Activated CD8-positive, alpha-beta memory T cell treated with anti-CD3 and anti-CD28 coated beads, Interleukin-2, amount 10 ng/mL, durations not matched to agents 7 days and 5 days (primary cell): ENCODE measurements around the gene IGFN1. TPM values are rescaled to one million over a fixed set of nuclear protein-coding genes. Genes with fewer than 3 reads are reported as not detected.
"Not testable (repeated sequence)": the region's sequence is repeated elsewhere in the genome, so short reads cannot be mapped to it uniquely, and the experiment has no call there.

Source experiments
- ATAC-seq: fragments of 150-1000 bp; cut with Tn5 transposase; one replicate; pipeline ENCODE4 v1.10.0; 2021; ENCODE audit warnings: moderate library complexity
- CTCF ChIA-PET: fragments of 350-600 bp; sonication (Branson Sonifier 250); formaldehyde crosslinking; loops from one replicate; lab custom pipeline; 2021; ENCODE audit warnings: antibody characterized with exemption; lab: Charles Lee
- DNase-seq: peaks from one replicate; pipeline ENCODE4 v3.0.0-alpha.2; 2020
- H3K27ac Mint-ChIP-seq: one replicate; pipeline ENCODE4 v1.8.0; 2021; ENCODE audit warnings: mild to moderate bottlenecking, mixed read lengths
- H3K27me3 Mint-ChIP-seq: one replicate; pipeline ENCODE4 v1.8.0; 2021; ENCODE audit warnings: mixed read lengths
- H3K36me3 Mint-ChIP-seq: one replicate; pipeline ENCODE4 v1.8.0; 2021; ENCODE audit warnings: mild to moderate bottlenecking, mixed read lengths
- H3K4me1 Mint-ChIP-seq: one replicate; pipeline ENCODE4 v1.8.0; 2021; ENCODE audit warnings: mixed read lengths
- H3K4me3 Mint-ChIP-seq: one replicate; pipeline ENCODE4 v1.8.0; 2021; ENCODE audit warnings: mild to moderate bottlenecking, moderate library complexity, mixed read lengths
- H3K9me3 Mint-ChIP-seq: one replicate; pipeline ENCODE4 v1.8.0; 2022; ENCODE audit warnings: low read depth, mixed read lengths
- total RNA-seq, 2 experiments: library from RNA; stranded (reverse); gene quantifications; one replicate each; pipeline ENCODE4 v1.2.3, GENCODE V29; 2021

Gene IGFN1
- total RNA-seq, 2 experiments from 2014 or later: not detected

DNA sequence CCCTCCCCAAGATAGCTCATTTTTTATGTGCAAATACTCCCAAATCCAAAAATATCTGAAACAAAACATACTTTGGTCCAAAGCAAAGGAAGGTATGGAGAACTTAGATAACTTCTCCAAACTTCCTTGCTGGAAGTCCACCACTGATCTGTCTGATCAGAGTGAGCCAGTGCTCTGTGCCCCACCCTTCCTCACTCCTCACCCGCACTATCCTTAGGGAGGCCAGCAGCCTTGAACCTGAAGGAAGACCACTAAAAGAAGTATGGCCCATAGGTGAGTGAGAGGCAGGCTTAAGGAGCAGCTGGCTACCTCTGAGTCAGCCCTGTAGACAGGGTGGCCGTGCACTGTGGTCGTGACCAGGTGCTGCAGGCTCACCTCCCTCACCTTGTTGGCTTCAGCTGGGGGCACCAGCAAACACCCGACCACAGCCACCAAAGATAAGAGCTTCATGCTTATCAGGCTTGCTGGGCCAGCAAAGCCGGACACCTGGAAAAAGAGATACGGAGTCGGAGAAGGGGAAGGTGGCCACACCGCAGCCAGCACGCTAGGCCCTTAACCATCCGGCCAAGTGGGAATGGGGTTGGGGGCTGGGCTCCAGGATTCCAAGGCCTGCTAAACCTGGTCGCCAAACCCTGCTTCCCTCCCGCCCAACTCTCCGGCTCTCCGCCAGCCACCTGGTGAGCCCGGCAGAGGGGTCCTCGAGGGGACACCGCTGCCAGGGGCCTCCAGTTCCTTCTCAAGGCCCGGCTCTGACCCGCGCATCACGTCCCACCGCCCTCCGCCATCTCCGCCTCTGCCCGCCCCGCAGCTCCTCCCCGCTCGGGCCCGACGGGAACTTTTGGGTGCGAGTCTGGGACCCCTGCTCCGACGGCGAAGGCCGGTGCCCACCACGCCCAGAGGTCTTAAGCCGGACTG, 36.9 kb upstream of the IGFN1 start:
- DNase-seq: no peak
- H3K36me3 Mint-ChIP-seq: no peaks in the 10 kb centered on the region
- ATAC-seq: peak; percentile 92
- peak overlapping the region; percentile 60 for H3K27ac Mint-ChIP-seq
- H3K9me3 Mint-ChIP-seq: no peaks in the 10 kb centered on the region
- H3K4me1 Mint-ChIP-seq: peaks cover 12% of the 10 kb centered on the region
- peaks cover 12% of the 10 kb centered on the region for H3K27me3 Mint-ChIP-seq
- H3K4me3 Mint-ChIP-seq: peak overlapping the region; percentile 79
- CTCF ChIA-PET: interaction anchor here (1.1 to 1.8 kb wide), 9 partner anchors 12 to 315 kb away, joined by 3 to 7 read pairs (median 5); partner anchors contain the start of gene PHLDA3

DNA sequence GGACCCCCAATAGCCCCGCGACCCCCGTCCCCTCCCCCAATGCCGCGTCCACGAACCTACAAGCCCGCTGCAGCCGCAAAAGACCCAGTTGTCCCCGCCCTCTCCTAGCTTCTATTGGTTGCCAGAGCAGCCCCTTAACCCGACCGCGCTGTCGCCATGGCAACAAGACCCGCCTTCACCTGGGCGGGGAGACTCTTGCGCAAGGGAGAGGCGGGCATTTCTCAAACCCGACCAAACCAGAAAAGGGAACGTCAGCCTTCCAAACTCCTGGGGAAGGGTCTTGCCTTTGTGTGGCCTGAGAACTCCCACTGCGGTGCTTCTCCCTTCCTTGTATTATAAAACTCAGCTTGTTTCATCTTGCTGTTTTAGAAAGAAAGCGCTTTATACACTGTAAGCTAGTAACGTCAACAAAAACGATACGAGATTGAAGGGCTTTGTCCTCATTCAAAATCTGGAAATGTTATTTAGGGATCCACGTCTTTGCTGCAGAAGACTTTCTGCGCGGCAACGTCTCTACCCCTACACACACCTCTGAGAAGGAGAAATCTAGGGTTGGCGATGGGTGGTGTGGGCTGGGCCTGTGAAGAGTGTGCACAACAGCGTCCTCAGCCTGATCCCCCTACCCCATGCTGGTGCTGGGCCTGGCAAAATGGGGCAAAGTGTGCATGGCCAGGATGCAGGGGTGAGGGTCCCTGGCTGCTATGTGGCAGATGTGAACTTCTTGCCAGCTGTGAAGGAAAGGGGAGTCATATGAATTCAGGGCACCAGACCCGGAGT, 36.0 kb upstream of the IGFN1 start, which contains the start of gene TMEM9:
TMEM9 (minus strand) TSS at position 86 of the 777 bp plus-strand sequence. CDS start 551 bp downstream, outside the sequence.
- ATAC-seq (peak; percentile 95), DNase-seq (peak; percentile 97)
- Mint-ChIP-seq H3K4me3 (peak within 1 kb of the TSS; percentile 79), H3K36me3 (no peaks in the 10 kb centered on the region), H3K9me3 (no peaks in the 10 kb centered on the region), H3K4me1 (peaks cover 12% of the 10 kb centered on the region), H3K27me3 (peaks cover 15% of the 10 kb centered on the region), H3K27ac (peak within 1 kb of the TSS; percentile 60)
- CTCF ChIA-PET: interaction anchor here (1.1 to 1.6 kb wide), 8 partner anchors 12 to 314 kb away, joined by 3 to 7 read pairs (median 4); partner anchors contain the start of gene PHLDA3

DNA sequence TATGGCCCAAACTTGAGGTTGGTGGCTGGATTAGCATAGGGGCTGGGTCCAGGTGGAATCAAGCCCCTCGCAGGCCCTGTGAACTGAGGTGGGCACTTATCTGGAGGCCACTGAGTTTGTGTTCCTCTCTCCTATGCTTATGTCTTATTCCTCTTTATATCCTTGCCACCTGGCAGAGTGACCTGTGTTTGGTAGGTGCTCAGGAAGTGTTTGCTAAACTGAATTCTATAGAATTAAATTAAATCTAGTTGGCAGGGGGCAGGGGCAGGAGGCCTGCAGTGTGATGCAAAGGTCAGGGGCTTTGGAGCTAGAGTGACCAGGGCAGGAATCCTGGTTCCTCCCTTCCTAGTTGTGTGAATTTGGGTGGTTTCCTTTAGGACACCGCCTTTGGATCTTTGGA, 35.3 kb upstream of the IGFN1 start:
- Mint-ChIP-seq H3K27ac (no peak overlapping the region), H3K4me3 (no peak overlapping the region), H3K4me1 (peaks cover 12% of the 10 kb centered on the region), H3K27me3 (peaks cover 21% of the 10 kb centered on the region), H3K36me3 (no peaks in the 10 kb centered on the region), H3K9me3 (no peaks in the 10 kb centered on the region)
- DNase-seq (no peak), ATAC-seq (no peak)
- CTCF ChIA-PET: no interaction called here

DNA sequence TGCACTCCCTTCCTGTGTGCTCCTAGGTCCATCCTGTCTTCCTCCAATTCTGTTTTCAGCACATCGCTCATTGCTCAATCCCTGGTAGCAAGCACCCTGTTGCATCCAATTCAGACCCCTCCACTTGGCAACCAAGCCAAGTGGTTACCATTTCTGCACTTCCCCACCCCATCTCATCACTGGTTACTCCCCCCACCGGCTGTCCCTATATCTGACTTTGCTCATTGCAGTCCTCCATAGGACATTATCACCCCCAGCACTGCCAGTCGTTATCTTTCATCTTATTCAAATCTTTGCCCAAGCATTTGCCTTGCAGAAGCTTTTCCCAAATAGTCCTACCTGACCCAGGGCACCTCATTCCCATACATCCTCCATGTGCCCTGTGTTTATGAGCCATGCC, 34.3 kb upstream of the IGFN1 start:
- Mint-ChIP-seq H3K27me3 (peaks cover 25% of the 10 kb centered on the region), H3K27ac (no peak overlapping the region), H3K4me1 (peaks cover 12% of the 10 kb centered on the region), H3K36me3 (no peaks in the 10 kb centered on the region), H3K4me3 (no peak overlapping the region), H3K9me3 (no peaks in the 10 kb centered on the region)
- CTCF ChIA-PET: no interaction called here
- ATAC-seq: no peak
- no peak for DNase-seq

GRCh38 chr1:201156819-201157218, 33.8 kb upstream of the IGFN1 start:
- CTCF ChIA-PET: no interaction called here
- no peak for DNase-seq
- H3K36me3 Mint-ChIP-seq: no peaks in the 10 kb centered on the region
- H3K27me3 Mint-ChIP-seq: peaks cover 28% of the 10 kb centered on the region
- no peak overlapping the region for H3K27ac Mint-ChIP-seq
- peaks cover 12% of the 10 kb centered on the region for H3K4me1 Mint-ChIP-seq
- H3K9me3 Mint-ChIP-seq: no peaks in the 10 kb centered on the region
- no peak overlapping the region for H3K4me3 Mint-ChIP-seq
- ATAC-seq: no peak

- no peaks in the 10 kb centered on the region for H3K36me3 Mint-ChIP-seq
- H3K27ac Mint-ChIP-seq: no peak overlapping the region
- no peaks in the 10 kb centered on the region for H3K9me3 Mint-ChIP-seq
- CTCF ChIA-PET: no interaction called here
- no peak for DNase-seq
- peaks cover 28% of the 10 kb centered on the region for H3K27me3 Mint-ChIP-seq
- H3K4me1 Mint-ChIP-seq: peaks cover 12% of the 10 kb centered on the region
- H3K4me3 Mint-ChIP-seq: no peak overlapping the region
- no peak for ATAC-seq
These were observed 32.7 kb upstream of the IGFN1 start for GRCh38 chr1:201157949-201158348.

GRCh38 chr1:201163036-201163435, 27.6 kb upstream of the IGFN1 start:
- DNase-seq, H3K9me3 Mint-ChIP-seq, H3K4me1 Mint-ChIP-seq, H3K27ac Mint-ChIP-seq, ATAC-seq, CTCF ChIA-PET, H3K4me3 Mint-ChIP-seq, H3K36me3 Mint-ChIP-seq: not testable (repeated sequence)
- H3K27me3 Mint-ChIP-seq: peaks cover 44% of the 10 kb centered on the region

GRCh38 chr1:201163707-201164106, 26.9 kb upstream of the IGFN1 start:
- DNase-seq (no peak), ATAC-seq (no peak)
- no peak overlapping the region for H3K4me3 Mint-ChIP-seq
- H3K9me3 Mint-ChIP-seq: no peaks in the 10 kb centered on the region
- H3K27ac Mint-ChIP-seq: no peak overlapping the region
- peaks cover 46% of the 10 kb centered on the region for H3K27me3 Mint-ChIP-seq
- H3K36me3 Mint-ChIP-seq: no peaks in the 10 kb centered on the region
- no peaks in the 10 kb centered on the region for H3K4me1 Mint-ChIP-seq
- CTCF ChIA-PET: no interaction called here

DNA sequence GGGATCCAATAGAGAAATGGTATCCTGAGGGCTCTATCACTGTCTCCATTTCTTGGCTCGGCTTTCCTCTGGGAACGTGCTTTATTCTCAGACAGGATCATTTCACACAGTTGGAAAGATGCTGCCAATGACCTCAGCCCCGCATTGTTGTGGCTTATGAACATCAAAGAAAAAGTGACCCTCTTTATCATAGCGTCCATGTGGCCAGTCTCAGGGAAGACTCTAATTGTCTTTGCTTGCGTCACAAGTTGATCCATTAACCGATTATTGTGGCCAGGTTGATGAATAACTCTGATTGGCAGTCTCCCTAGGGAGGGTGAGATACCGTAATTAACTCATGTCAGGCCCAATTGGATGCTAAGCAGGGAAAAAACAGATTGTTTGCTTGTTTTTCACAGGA, 26.0 kb upstream of the IGFN1 start:
- H3K4me1 Mint-ChIP-seq: no peaks in the 10 kb centered on the region
- CTCF ChIA-PET: no interaction called here
- H3K36me3 Mint-ChIP-seq: no peaks in the 10 kb centered on the region
- H3K4me3 Mint-ChIP-seq: no peak overlapping the region
- H3K27ac Mint-ChIP-seq: no peak overlapping the region
- DNase-seq: no peak
- H3K27me3 Mint-ChIP-seq: peaks cover 48% of the 10 kb centered on the region
- ATAC-seq: no peak
- H3K9me3 Mint-ChIP-seq: no peaks in the 10 kb centered on the region

- Mint-ChIP-seq H3K4me3 (no peak overlapping the region), H3K27ac (no peak overlapping the region), H3K9me3 (no peaks in the 10 kb centered on the region), H3K27me3 (peaks cover 52% of the 10 kb centered on the region), H3K36me3 (peaks cover 2% of the 10 kb centered on the region), H3K4me1 (peaks cover 5% of the 10 kb centered on the region)
- CTCF ChIA-PET: interaction anchor here (1.2 to 1.4 kb wide), 2 partner anchors 8 to 13 kb away, joined by 4 to 5 read pairs; partner anchors contain the start of gene TMEM9
- DNase-seq (no peak), ATAC-seq (no peak)
These were observed 23.3 kb upstream of the IGFN1 start for GRCh38 chr1:201167041-201167991.

- DNase-seq (no peak), ATAC-seq (no peak)
- H3K27ac Mint-ChIP-seq: no peak overlapping the region
- no peaks in the 10 kb centered on the region for H3K9me3 Mint-ChIP-seq
- peaks cover 48% of the 10 kb centered on the region for H3K27me3 Mint-ChIP-seq
- H3K4me1 Mint-ChIP-seq: peaks cover 5% of the 10 kb centered on the region
- no peak overlapping the region for H3K4me3 Mint-ChIP-seq
- peaks cover 2% of the 10 kb centered on the region for H3K36me3 Mint-ChIP-seq
- CTCF ChIA-PET: interaction anchor here (1.6 kb wide), 2 partner anchors 10 to 16 kb away, joined by 5 to 6 read pairs; no protein-coding TSS in a partner anchor
These were observed 21.4 kb upstream of the IGFN1 start for GRCh38 chr1:201169203-201169602.

GRCh38 chr1:201169971-201170532, 20.6 kb upstream of the IGFN1 start:
- Mint-ChIP-seq H3K9me3 (no peaks in the 10 kb centered on the region), H3K27ac (no peak overlapping the region), H3K4me3 (peak overlapping the region; percentile 64), H3K36me3 (peaks cover 2% of the 10 kb centered on the region), H3K27me3 (peaks cover 44% of the 10 kb centered on the region), H3K4me1 (peaks cover 5% of the 10 kb centered on the region)
- DNase-seq (no peak), ATAC-seq (no peak)
- CTCF ChIA-PET: interaction anchor here (0.9 to 1.6 kb wide), 4 partner anchors 11 to 355 kb away, joined by 3 to 6 read pairs (median 4); no protein-coding TSS in a partner anchor
